Astrocyte (in vitro differentiated cells and primary cell): ENCODE measurements around the gene MAN1B1. TPM values are rescaled to one million over a fixed set of nuclear protein-coding genes. Genes with fewer than 3 reads are reported as not detected.

Source experiments
- DNase-seq: peaks from one replicate; pipeline ENCODE4 v3.0.0-alpha.2; 2010; ENCODE audit warnings: low read depth
- FAIRE-seq: peaks from 2 replicates; lab custom pipeline; 2011; peaks lifted over from hg19 to GRCh38; lab: Jason Lieb, UNC
- H2AFZ ChIP-seq: 2 replicates; pipeline ENCODE4 v1.6.0; 2012; ENCODE audit warnings: low read depth, low read length, inconsistent platforms
- H3K27ac ChIP-seq: 2 replicates; pipeline ENCODE4 v1.5.1; 2011; ENCODE audit warnings: low read depth, low read length, inconsistent platforms
- H3K27me3 ChIP-seq: 2 replicates; pipeline ENCODE4 v1.6.0; 2011; ENCODE audit warnings: low read length, inconsistent platforms; ENCODE audit not compliant: insufficient read depth
- H3K36me3 ChIP-seq: 2 replicates; pipeline ENCODE4 v1.5.1; 2011; ENCODE audit warnings: low read length, inconsistent platforms; ENCODE audit not compliant: insufficient read depth
- H3K4me1 ChIP-seq: 2 replicates; pipeline ENCODE4 v1.5.1; 2011; ENCODE audit warnings: low read length, inconsistent platforms; ENCODE audit not compliant: insufficient read depth
- H3K4me2 ChIP-seq: 2 replicates; pipeline ENCODE4 v1.6.0; 2012; ENCODE audit warnings: low read length, inconsistent platforms
- H3K4me3 ChIP-seq: 2 replicates; pipeline ENCODE4 v1.5.1; 2011; ENCODE audit warnings: low read depth, mild to moderate bottlenecking, low read length, inconsistent platforms; ENCODE audit not compliant: insufficient read depth
- H3K79me2 ChIP-seq: 2 replicates; pipeline ENCODE4 v1.6.0; 2012; ENCODE audit warnings: mild to moderate bottlenecking, low read length, inconsistent platforms; ENCODE audit not compliant: insufficient read depth
- H3K9ac ChIP-seq: 2 replicates; pipeline ENCODE4 v1.6.0; 2012; ENCODE audit warnings: mild to moderate bottlenecking, low read length, inconsistent platforms
- H3K9me3 ChIP-seq: 2 replicates; pipeline ENCODE4 v1.5.1; 2012; ENCODE audit warnings: low read depth, mild to moderate bottlenecking, low read length, inconsistent platforms; ENCODE audit not compliant: insufficient read depth
- H4K20me1 ChIP-seq: 2 replicates; pipeline ENCODE4 v1.6.0; 2012; ENCODE audit warnings: low read length, inconsistent platforms; ENCODE audit not compliant: insufficient read depth
- H3K27ac Mint-ChIP-seq: one replicate; pipeline ENCODE4 v1.8.0; 2021; ENCODE audit warnings: mild to moderate bottlenecking, mixed read lengths; ENCODE audit not compliant: unreplicated experiment
- H3K27me3 Mint-ChIP-seq: one replicate; pipeline ENCODE4 v1.8.0; 2021; ENCODE audit warnings: low read depth, mixed read lengths; ENCODE audit not compliant: unreplicated experiment
- H3K36me3 Mint-ChIP-seq: one replicate; pipeline ENCODE4 v1.8.0; 2021; ENCODE audit warnings: low read depth, mixed read lengths; ENCODE audit not compliant: unreplicated experiment
- H3K4me1 Mint-ChIP-seq: one replicate; pipeline ENCODE4 v1.8.0; 2021; ENCODE audit warnings: low read depth, mixed read lengths; ENCODE audit not compliant: unreplicated experiment
- H3K4me3 Mint-ChIP-seq: one replicate; pipeline ENCODE4 v1.8.0; 2021; ENCODE audit warnings: mild to moderate bottlenecking, moderate library complexity, mixed read lengths; ENCODE audit not compliant: unreplicated experiment
- H3K9me3 Mint-ChIP-seq: one replicate; pipeline ENCODE4 v1.8.0; 2021; ENCODE audit warnings: mild to moderate bottlenecking, mixed read lengths; ENCODE audit not compliant: unreplicated experiment
- CTCF ChIP-seq: IDR thresholded peaks from 2 replicates; pipeline ENCODE4 v1.5.1; 2011; ENCODE audit warnings: low read depth, mild to moderate bottlenecking, inconsistent platforms, low read length, moderate library complexity; ENCODE audit not compliant: insufficient read depth
- EZH2 ChIP-seq: IDR thresholded peaks from 2 replicates; pipeline ENCODE4 v1.6.1; 2012; ENCODE audit warnings: mild to moderate bottlenecking, low read length, inconsistent platforms; ENCODE audit not compliant: insufficient read depth
- total RNA-seq: library from RNA; stranded (reverse); gene quantifications from 2 replicates; pipeline ENCODE4 v1.2.1, GENCODE V29; 2021

Gene MAN1B1
- total RNA-seq, 1 donor from 2014 or later = 69.2 TPM

DNA sequence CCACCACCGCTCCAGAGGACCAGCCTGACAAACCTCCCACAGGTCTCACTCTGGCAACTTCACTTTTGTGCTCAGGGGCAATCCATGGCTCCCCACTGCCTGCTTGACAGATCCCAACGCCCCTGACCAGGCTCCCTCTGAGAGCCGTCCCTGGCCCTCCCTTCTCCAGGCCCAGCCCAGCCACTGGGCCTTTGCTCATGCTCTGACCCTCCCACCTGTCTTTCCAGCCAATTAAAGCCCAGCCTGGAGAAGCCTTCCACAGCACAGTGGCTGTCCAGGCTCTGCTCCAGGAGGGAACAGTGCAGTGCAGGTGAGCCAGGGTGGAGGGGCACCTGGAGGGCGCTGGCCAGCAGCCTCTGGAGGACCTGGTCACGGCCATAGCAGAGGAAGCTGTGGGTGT, 36.2 kb upstream of the MAN1B1 start:
- Histone ChIP-seq H2AFZ (no peak overlapping the region), H3K27ac (no peak overlapping the region), H4K20me1 (peaks cover 4% of the 10 kb centered on the region), H3K36me3 (no peaks in the 10 kb centered on the region), H3K27me3 (peaks cover 25% of the 10 kb centered on the region), H3K9me3 (no peaks in the 10 kb centered on the region), H3K4me3 (no peak overlapping the region), H3K9ac (no peak overlapping the region), H3K79me2 (no peaks in the 10 kb centered on the region), H3K4me2 (no peak overlapping the region), H3K4me1 (peaks cover 5% of the 10 kb centered on the region)
- Mint-ChIP-seq H3K27ac (no peak overlapping the region), H3K9me3 (no peaks in the 10 kb centered on the region), H3K4me1 (no peaks in the 10 kb centered on the region), H3K27me3 (peaks cover 40% of the 10 kb centered on the region), H3K36me3 (no peaks in the 10 kb centered on the region), H3K4me3 (no peak overlapping the region)
- no peak for TF ChIP-seq CTCF
- no peak for TF ChIP-seq EZH2
- no peak for FAIRE-seq
- no peak for DNase-seq

GRCh38 chr9:137051145-137051724, 35.5 kb upstream of the MAN1B1 start:
- no peak for FAIRE-seq
- Histone ChIP-seq H3K4me2 (no peak overlapping the region), H3K4me1 (peaks cover 7% of the 10 kb centered on the region), H3K9me3 (no peaks in the 10 kb centered on the region), H3K27ac (no peak overlapping the region), H4K20me1 (peaks cover 4% of the 10 kb centered on the region), H3K9ac (no peak overlapping the region), H3K27me3 (peaks cover 25% of the 10 kb centered on the region), H3K36me3 (no peaks in the 10 kb centered on the region), H3K79me2 (no peaks in the 10 kb centered on the region), H3K4me3 (no peak overlapping the region), H2AFZ (no peak overlapping the region)
- Mint-ChIP-seq H3K27ac (no peak overlapping the region), H3K9me3 (no peaks in the 10 kb centered on the region), H3K4me3 (no peak overlapping the region), H3K36me3 (no peaks in the 10 kb centered on the region), H3K27me3 (peaks cover 43% of the 10 kb centered on the region), H3K4me1 (no peaks in the 10 kb centered on the region)
- TF ChIP-seq CTCF (no peak), EZH2 (no peak)
- no peak for DNase-seq

DNA sequence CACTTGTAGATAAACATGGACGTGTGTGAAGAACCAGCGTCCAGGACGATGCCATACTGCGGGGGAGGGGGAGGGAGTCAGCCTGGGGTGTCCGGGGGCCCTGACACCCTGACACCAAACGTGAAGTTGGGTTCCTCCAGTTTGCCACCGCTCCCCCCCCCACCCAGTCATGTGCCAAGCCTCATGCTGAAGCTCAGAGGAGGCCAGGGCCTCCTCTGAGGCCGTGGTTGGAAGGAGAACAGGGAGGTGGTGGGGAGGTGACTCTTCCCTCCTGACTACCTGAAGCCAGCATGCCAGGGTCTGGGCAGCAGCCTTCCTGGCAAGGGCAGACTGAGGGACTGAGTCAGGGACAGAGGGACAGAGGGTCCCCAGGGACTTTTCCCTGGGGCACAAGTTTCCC, 34.5 kb upstream of the MAN1B1 start:
- no peak overlapping the region for H3K4me2 ChIP-seq
- no peak overlapping the region for H2AFZ ChIP-seq
- H3K36me3 ChIP-seq = no peaks in the 10 kb centered on the region
- H3K27me3 Mint-ChIP-seq = peaks cover 43% of the 10 kb centered on the region
- no peaks in the 10 kb centered on the region for H3K4me1 Mint-ChIP-seq
- H3K36me3 Mint-ChIP-seq = no peaks in the 10 kb centered on the region
- H3K27me3 ChIP-seq = peaks cover 25% of the 10 kb centered on the region
- no peak overlapping the region for H3K27ac ChIP-seq
- no peak for DNase-seq
- peaks cover 5% of the 10 kb centered on the region for H3K4me1 ChIP-seq
- no peaks in the 10 kb centered on the region for H3K9me3 ChIP-seq
- no peak overlapping the region for H3K27ac Mint-ChIP-seq
- FAIRE-seq = no peak
- H3K9me3 Mint-ChIP-seq = no peaks in the 10 kb centered on the region
- no peak overlapping the region for H3K4me3 Mint-ChIP-seq
- no peaks in the 10 kb centered on the region for H3K79me2 ChIP-seq
- H3K4me3 ChIP-seq = no peak overlapping the region
- H3K9ac ChIP-seq = no peak overlapping the region
- H4K20me1 ChIP-seq = no peaks in the 10 kb centered on the region
- TF ChIP-seq EZH2 (no peak), CTCF (no peak)
